Measurements from ENCODE around the gene EDEM2. TPM values are rescaled to one million over a fixed set of nuclear protein-coding genes. Genes with fewer than 3 reads are reported as not detected.

Gene EDEM2
- total and polyA plus RNA-seq, 7 donors: 5.0 to 20.4 (median 8.3) TPM

DNA sequence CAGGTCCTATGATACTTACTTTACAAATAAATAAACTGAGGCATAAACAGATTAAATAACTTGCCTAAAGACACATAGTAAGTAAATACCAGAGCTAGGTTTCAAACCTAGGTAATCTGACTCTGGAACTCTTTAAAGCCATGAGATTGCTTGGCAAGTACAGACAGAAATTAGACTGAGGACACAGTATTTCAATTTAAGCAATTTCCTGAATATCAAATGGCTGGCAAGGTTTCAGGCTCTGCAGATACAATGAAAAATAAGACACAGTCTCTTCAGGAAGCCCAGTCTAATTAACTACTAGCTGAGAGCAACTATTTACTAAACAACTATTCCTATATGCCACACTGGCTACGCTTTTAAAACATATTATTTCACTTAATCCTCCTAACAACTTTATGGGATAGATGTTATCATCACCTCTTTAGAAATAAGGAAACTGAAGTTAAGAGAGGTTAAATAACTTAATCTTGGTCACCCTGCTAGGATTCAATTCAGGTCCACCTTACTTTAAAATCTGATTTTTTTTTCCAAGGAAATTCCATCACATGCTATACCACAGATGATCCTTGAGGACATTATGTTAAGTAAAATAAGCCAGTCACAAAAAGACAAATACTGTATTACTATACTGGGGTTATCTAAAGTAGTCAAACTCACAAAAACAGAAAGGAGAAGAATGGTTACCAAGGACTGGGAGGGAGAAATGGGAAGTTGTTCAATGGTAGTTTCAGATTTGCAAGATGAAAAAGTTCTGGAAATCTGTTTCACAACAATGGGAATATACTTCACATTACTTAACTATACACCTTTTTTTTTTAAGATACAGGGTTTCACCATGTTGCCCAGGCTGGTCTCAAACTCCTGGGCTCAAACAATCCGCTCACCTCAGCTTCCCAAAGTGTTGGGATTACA is 58.6 kb downstream of the EDEM2 start:
- no peak for ATAC-seq
- TF ChIP-seq, protein P1, sequence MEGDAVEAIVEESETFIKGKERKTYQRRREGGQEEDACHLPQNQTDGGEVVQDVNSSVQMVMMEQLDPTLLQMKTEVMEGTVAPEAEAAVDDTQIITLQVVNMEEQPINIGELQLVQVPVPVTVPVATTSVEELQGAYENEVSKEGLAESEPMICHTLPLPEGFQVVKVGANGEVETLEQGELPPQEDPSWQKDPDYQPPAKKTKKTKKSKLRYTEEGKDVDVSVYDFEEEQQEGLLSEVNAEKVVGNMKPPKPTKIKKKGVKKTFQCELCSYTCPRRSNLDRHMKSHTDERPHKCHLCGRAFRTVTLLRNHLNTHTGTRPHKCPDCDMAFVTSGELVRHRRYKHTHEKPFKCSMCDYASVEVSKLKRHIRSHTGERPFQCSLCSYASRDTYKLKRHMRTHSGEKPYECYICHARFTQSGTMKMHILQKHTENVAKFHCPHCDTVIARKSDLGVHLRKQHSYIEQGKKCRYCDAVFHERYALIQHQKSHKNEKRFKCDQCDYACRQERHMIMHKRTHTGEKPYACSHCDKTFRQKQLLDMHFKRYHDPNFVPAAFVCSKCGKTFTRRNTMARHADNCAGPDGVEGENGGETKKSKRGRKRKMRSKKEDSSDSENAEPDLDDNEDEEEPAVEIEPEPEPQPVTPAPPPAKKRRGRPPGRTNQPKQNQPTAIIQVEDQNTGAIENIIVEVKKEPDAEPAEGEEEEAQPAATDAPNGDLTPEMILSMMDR (IDR thresholded peaks at IDR 0.05): no peak
- H3K27ac ChIP-seq: peak overlapping the region; percentile 68
- H3K9me3 ChIP-seq: no peaks in the 10 kb centered on the region
- WGBS, 3 donors: 83 to 92% (median 89%) methylated on average over 2 of the region's 2 CpGs
- H3K27me3 ChIP-seq (ENCODE audit: insufficient read depth in 3 of 3, low read length in 2 of 3): no peaks in the 10 kb centered on the region
- DNase-seq: no peak
- intact Hi-C loops (cut with DNase I): loop anchor here (10.0 kb wide), 1 partner anchor 64 kb away; no protein-coding TSS in a partner anchor
- peak overlapping the region; percentile 32 for H3K4me3 ChIP-seq
- peaks cover 0 to 8% of the 10 kb centered on the region in 2 donors for H3K36me3 ChIP-seq (ENCODE audit: insufficient read depth in 1 of 2, low read depth in 1 of 2)
- H3K4me1 ChIP-seq: peaks cover 49% of the 10 kb centered on the region

DNA sequence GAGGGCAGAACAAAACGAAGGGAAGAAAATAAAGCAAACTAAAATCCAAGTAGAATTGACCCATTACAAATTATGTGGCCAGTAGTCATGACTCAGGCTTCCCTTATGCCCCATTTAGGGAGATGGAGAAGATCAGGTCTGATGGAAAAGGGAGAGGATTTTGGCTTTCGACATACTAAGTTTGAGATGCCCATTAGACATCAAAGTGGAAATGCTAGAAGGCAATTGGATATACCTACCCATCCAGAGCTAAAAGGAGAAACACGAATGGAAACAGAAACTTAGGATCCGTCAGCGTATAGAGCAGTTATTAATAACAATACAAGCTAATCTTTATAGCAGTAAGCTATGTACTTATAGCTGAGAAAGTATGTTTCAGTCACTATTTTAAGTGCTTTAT is 59.3 kb downstream of the EDEM2 start:
- TF ChIP-seq, protein P1 (IDR thresholded peaks at IDR 0.05): no peak
- H3K27me3 ChIP-seq (ENCODE audit: insufficient read depth in 3 of 3, low read length in 2 of 3): no peaks in the 10 kb centered on the region
- intact Hi-C loops (cut with DNase I): loop anchor here (10.0 kb wide), 1 partner anchor 63 kb away; no protein-coding TSS in a partner anchor
- peak overlapping the region; percentile 32 for H3K4me3 ChIP-seq
- H3K27ac ChIP-seq: peak overlapping the region; percentile 68
- peaks cover 53% of the 10 kb centered on the region for H3K4me1 ChIP-seq
- H3K9me3 ChIP-seq: no peaks in the 10 kb centered on the region
- WGBS, 3 donors: 18 to 27% (median 18%) methylated on average over 5 of the region's 5 CpGs
- no peak for DNase-seq
- ATAC-seq: no peak
- peaks cover 0 to 8% of the 10 kb centered on the region in 2 donors for H3K36me3 ChIP-seq (ENCODE audit: insufficient read depth in 1 of 2, low read depth in 1 of 2)

DNA sequence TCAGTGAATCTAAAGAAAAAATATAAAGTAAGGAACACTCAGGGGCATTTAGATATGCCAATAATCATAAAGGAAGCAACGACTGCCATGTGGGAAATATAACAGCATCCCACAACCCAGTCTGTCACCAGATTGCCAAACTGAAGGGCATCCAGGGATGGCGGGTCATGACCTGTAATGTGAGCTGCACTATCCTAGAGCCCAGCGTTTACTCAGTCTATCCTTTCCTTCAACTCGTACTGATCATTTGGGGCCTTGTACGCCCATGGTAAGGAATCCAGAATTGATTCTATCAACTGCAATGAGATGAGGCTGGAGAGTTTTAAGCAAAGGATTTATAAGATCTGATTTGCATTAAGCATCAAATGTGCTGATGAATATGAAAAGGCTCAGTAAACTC is 59.8 kb downstream of the EDEM2 start:
- TF ChIP-seq, protein P1 (IDR thresholded peaks at IDR 0.05): no peak
- peaks cover 53% of the 10 kb centered on the region for H3K4me1 ChIP-seq
- H3K9me3 ChIP-seq: no peaks in the 10 kb centered on the region
- peak in 1 of 4 donors; percentile 42 for ATAC-seq
- peaks cover 0 to 8% of the 10 kb centered on the region in 2 donors for H3K36me3 ChIP-seq (ENCODE audit: insufficient read depth in 1 of 2, low read depth in 1 of 2)
- no peak for DNase-seq
- peak overlapping the region; percentile 68 for H3K27ac ChIP-seq
- WGBS, 3 donors: 39 to 46% (median 41%) methylated on average over 5 of the region's 5 CpGs
- no peaks in the 10 kb centered on the region for H3K27me3 ChIP-seq (ENCODE audit: insufficient read depth in 3 of 3, low read length in 2 of 3)
- intact Hi-C loops (cut with DNase I): loop anchor here (10.0 kb wide), 1 partner anchor 63 kb away; no protein-coding TSS in a partner anchor
- H3K4me3 ChIP-seq: no peak overlapping the region

DNA sequence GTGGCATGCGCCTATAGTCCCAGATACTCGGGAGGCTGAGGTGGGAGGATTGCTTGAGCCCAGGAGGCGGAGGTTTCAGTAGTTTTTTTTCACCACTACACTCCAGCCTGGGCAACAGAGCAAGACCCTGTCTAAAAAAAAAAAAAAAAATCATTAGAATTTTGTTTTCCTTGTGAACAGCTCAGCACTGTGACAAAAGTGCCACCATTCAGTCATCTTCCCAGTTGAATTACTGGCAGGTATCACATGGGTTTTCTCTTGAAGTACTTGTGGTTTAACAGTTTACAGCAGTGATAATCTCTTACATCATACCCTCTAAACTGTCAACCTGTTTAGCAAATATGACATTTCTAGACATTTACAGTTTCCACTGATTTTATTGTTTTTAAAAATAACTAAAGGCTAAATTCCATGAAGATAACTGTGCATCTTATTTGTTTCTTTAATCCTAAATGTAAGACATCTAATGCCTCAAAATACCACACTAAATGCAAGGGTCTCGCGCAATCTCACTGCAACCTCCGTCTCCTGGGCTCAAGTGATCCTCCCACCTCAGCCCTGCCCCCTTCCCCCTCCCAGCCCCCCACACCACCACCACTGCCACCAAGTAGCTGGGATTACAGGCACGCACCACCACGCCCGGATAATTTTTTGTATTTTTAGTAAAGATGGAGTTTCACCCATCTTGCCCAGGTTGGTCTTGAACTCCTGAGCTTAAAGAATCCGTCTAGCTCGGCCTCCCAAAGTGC is 61.5 kb downstream of the EDEM2 start:
- Histone ChIP-seq H3K4me3 (no peak overlapping the region), H3K27me3 (ENCODE audit: insufficient read depth in 3 of 3, low read length in 2 of 3) (no peaks in the 10 kb centered on the region), H3K36me3 (ENCODE audit: insufficient read depth in 1 of 2, low read depth in 1 of 2) (peaks cover 0 to 8% of the 10 kb centered on the region in 2 donors), H3K4me1 (peaks cover 54% of the 10 kb centered on the region), H3K9me3 (no peaks in the 10 kb centered on the region), H3K27ac (no peak overlapping the region)
- DNase-seq: no peak
- ATAC-seq: no peak
- TF ChIP-seq, protein P1 (IDR thresholded peaks at IDR 0.05): no peak
- 95 to 97% (median 95%) methylated on average over 11 of the region's 11 CpGs for WGBS, 3 donors
- intact Hi-C loops (cut with DNase I): loop anchor here (10.0 kb wide), 1 partner anchor 61 kb away; no protein-coding TSS in a partner anchor
